ELF-1 (cell line): ENCODE data around the gene PDE4B.
"Not testable (repeated sequence)": the region's sequence is repeated elsewhere in the genome, so short reads cannot be mapped to it uniquely, and the experiment has no call there.

Experiments
- DNase-seq: peaks from one replicate; pipeline ENCODE4 v3.0.0-alpha.2; 2016; ENCODE audit warnings: low read depth, low spot score

The PDE4B gene

GRCh38 chr1:65992831-65993271 is 200.2 kb downstream of the PDE4B start:
- DNase-seq = no peak

- no peak for DNase-seq
Observed at GRCh38 chr1:65994223-65994622, 201.5 kb downstream of the PDE4B start.

- DNase-seq = no peak
Observed at GRCh38 chr1:65995336-65995735, 202.6 kb downstream of the PDE4B start.

GRCh38 chr1:65995928-65996327 is 203.2 kb downstream of the PDE4B start:
- no peak for DNase-seq

- no peak for DNase-seq
Observed at GRCh38 chr1:65997693-65998092, 205.0 kb downstream of the PDE4B start.

GRCh38 chr1:65998763-65999583 is 206.3 kb downstream of the PDE4B start:
- DNase-seq = no peak

- DNase-seq = no peak
Observed at GRCh38 chr1:66000033-66000637, 207.4 kb downstream of the PDE4B start.

- no peak for DNase-seq
Observed at GRCh38 chr1:66003690-66004089, 211.0 kb downstream of the PDE4B start.

- DNase-seq = not testable (repeated sequence)
Observed at GRCh38 chr1:66006534-66006933, 213.8 kb downstream of the PDE4B start.

- DNase-seq = no peak
Observed at GRCh38 chr1:66012106-66012784, 219.6 kb downstream of the PDE4B start.

- no peak for DNase-seq
Observed at GRCh38 chr1:66013371-66013770, 220.7 kb downstream of the PDE4B start.

GRCh38 chr1:66022904-66023620 is 230.4 kb downstream of the PDE4B start:
- peak; percentile 1 for DNase-seq

GRCh38 chr1:66025188-66025587 is 232.5 kb downstream of the PDE4B start:
- no peak for DNase-seq

- DNase-seq = no peak
Observed at GRCh38 chr1:66028035-66028434, 235.3 kb downstream of the PDE4B start.

GRCh38 chr1:66033781-66034180 is 241.1 kb downstream of the PDE4B start:
- no peak for DNase-seq

- DNase-seq = no peak
Observed at GRCh38 chr1:66035616-66036245, 243.0 kb downstream of the PDE4B start.

GRCh38 chr1:66041654-66042053 is 249.0 kb downstream of the PDE4B start:
- no peak for DNase-seq

- DNase-seq = no peak
Observed at GRCh38 chr1:66043186-66043585, 250.5 kb downstream of the PDE4B start.

- DNase-seq = no peak
Observed at GRCh38 chr1:66044912-66045311, 252.2 kb downstream of the PDE4B start.

- DNase-seq = no peak
Observed at GRCh38 chr1:66046415-66046814, 253.7 kb downstream of the PDE4B start.

- no peak for DNase-seq
Observed at GRCh38 chr1:66048011-66048410, 255.3 kb downstream of the PDE4B start.
